Transverse colon (tissue), 4 donors: ENCODE results near the gene OXNAD1. TPM values are rescaled to one million over a fixed set of nuclear protein-coding genes. Genes with fewer than 3 reads are reported as not detected.

Experiments used
- DNase-seq: peaks from one replicate; pipeline ENCODE4 v3.0.0-alpha.2; 2019
- H3K27ac ChIP-seq, 4 donors: fragments of 200-600 bp; sonication (generic); 2 replicates each; pipeline ENCODE4 v1.5.1; 2016 to 2018; ENCODE audit warnings: inconsistent platforms in 4 of 4
- H3K27me3 ChIP-seq: fragments of 200-600 bp; sonication (generic); 2 replicates; pipeline ENCODE4 v1.5.1; 2017; ENCODE audit warnings: inconsistent platforms
- H3K36me3 ChIP-seq, 4 donors: fragments of 200-600 bp; sonication (generic); 2 replicates each; pipeline ENCODE4 v1.5.1; 2017 to 2019; ENCODE audit warnings: inconsistent platforms in 4 of 4
- H3K4me1 ChIP-seq, 4 donors: fragments of 200-600 bp; sonication (generic); 2 replicates each; pipeline ENCODE4 v1.5.1; 2017 to 2020; ENCODE audit warnings: inconsistent platforms in 4 of 4
- H3K4me3 ChIP-seq, 4 donors: fragments of 200-600 bp; sonication (generic); 1 replicate in 1 of 4; 2 replicates in 3 of 4; pipeline versions ENCODE4 v1.5.1 to v1.6.1; 2017 to 2019; ENCODE audit warnings: inconsistent platforms in 4 of 4
- H3K9me3 ChIP-seq, 2 donors: fragments of 200-600 bp; sonication (generic); 2 replicates each; pipeline ENCODE4 v1.5.1; 2017 to 2019; ENCODE audit warnings: inconsistent platforms in 2 of 2
- EP300 ChIP-seq: sonication (generic); formaldehyde crosslinking; IDR thresholded peaks from one replicate; pipeline ENCODE4 v1.6.1; 2017; ENCODE audit warnings: antibody characterized with exemption, low read depth
- POLR2A ChIP-seq: fragments of 450-650 bp; IDR thresholded peaks from one replicate; pipeline ENCODE4 v1.6.1; 2016; ENCODE audit warnings: antibody characterized with exemption, mild to moderate bottlenecking, moderate library complexity
- POLR2AphosphoS5 ChIP-seq, 3 donors: sonication (generic); formaldehyde crosslinking; IDR thresholded peaks; one replicate each; pipeline ENCODE4 v1.6.1; 2016; ENCODE audit warnings: antibody characterized with exemption in 3 of 3
- WGBS, 2 donors: methylation state at CpG; one replicate each; pipeline ENCODE4 v1.1.5; 2018; ENCODE audit warnings: low coverage in 1 of 2; 5-methylcytosine and 5-hydroxymethylcytosine counted together
- in situ Hi-C, 4 donors: fragments of 200-750 bp; cut with MboI; loops; one replicate each; pipeline versions ENCODE4 v1.15.0 to v1.15.1; 2017; ENCODE audit warnings: low sequenced_read_pairs in 3 of 4, low pct_ligation_motif_present in 1 of 4, low pct_unique_long_range_greater_than_20kb in 1 of 4
- intact Hi-C: fragments of 100-400 bp; cut with DNase I; formaldehyde crosslinking; loops from one replicate; pipeline ENCODE4 v1.15.1; 2023; ENCODE audit warnings: low total_unique reads
- total RNA-seq, 4 donors: library from RNA; depleted of rRNA; stranded (reverse); fragments of >200 nt; gene quantifications; one replicate each; pipeline ENCODE4 v1.1.0, GENCODE V29; 2016
- TF ChIP-seq, protein P1 (sequence below), 5 experiments: fragments of 200-600 bp in 3 of 5; fragments of 450-650 bp in 2 of 5; sonication (generic) in 3 of 5; IDR thresholded peaks; 1 replicate in 2 of 5; 2 replicates in 3 of 5; pipeline ENCODE4 v1.5.1; 2016 to 2017; ENCODE audit warnings: antibody characterized with exemption in 5 of 5, inconsistent platforms in 3 of 5, mild to moderate bottlenecking in 2 of 5, moderate library complexity in 1 of 5

The OXNAD1 gene
- total RNA-seq, 4 donors from 2014 or later = 20.6 to 91.1 (median 40.0) TPM

DNA sequence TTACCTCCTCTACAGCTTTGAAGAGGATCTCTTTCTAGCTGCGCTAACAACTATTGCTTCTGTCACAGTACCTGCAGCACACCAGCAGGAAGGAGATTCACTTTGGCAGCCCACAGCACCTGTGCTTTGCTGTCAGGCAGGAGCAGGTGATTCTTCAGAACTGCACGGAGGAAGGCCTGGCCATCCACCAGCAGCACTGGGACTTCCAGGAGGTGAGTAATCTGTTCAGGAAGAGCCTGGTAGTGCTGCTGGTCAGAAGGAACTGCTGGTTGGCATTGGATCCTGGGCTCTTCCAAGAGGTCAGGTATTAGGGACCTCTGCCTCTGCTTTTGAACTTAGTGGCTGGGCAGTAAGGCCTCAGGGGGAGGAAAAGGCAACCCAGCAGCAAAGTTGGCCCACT is 42.5 kb upstream of the OXNAD1 start:
- no peaks in the 10 kb centered on the region for H3K9me3 ChIP-seq
- intact Hi-C loops = no loop called here
- DNase-seq = no peak
- H3K27me3 ChIP-seq = no peaks in the 10 kb centered on the region
- H3K27ac ChIP-seq = no peak overlapping the region
- in situ Hi-C loops = no loop called here
- TF ChIP-seq, protein P1, sequence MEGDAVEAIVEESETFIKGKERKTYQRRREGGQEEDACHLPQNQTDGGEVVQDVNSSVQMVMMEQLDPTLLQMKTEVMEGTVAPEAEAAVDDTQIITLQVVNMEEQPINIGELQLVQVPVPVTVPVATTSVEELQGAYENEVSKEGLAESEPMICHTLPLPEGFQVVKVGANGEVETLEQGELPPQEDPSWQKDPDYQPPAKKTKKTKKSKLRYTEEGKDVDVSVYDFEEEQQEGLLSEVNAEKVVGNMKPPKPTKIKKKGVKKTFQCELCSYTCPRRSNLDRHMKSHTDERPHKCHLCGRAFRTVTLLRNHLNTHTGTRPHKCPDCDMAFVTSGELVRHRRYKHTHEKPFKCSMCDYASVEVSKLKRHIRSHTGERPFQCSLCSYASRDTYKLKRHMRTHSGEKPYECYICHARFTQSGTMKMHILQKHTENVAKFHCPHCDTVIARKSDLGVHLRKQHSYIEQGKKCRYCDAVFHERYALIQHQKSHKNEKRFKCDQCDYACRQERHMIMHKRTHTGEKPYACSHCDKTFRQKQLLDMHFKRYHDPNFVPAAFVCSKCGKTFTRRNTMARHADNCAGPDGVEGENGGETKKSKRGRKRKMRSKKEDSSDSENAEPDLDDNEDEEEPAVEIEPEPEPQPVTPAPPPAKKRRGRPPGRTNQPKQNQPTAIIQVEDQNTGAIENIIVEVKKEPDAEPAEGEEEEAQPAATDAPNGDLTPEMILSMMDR (IDR thresholded peaks at IDR 0.05) = no peak
- TF ChIP-seq POLR2A (no peak), EP300 (no peak), POLR2AphosphoS5 (IDR thresholded peaks at IDR 0.05) (no peak)
- no peaks in the 10 kb centered on the region for H3K4me1 ChIP-seq
- WGBS, 2 donors = 79% methylated on average over 2 of the region's 2 CpGs; no CpG with 5 or more reads in 1 of the 2 donors
- no peaks in the 10 kb centered on the region for H3K36me3 ChIP-seq
- H3K4me3 ChIP-seq = no peak overlapping the region

DNA sequence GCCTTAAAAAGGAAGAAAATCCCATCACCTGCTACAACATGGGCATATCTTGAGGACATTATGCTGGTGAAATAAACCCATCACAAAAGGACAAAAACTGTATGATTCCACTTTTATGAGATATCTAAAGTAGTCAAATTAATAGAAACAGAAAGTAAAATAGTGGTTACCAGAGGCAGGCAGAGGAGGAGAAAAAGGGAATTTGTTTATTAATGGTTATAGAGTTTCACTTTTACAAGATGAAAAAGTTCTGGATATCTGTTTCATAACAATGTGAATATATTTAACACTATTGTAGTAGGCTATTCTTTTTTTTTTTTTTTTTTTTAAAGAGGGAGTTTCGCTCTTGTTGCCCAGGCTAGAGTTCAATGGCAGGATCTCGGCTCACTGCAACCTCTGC is 40.7 kb upstream of the OXNAD1 start:
- no peaks in the 10 kb centered on the region for H3K4me1 ChIP-seq
- no peaks in the 10 kb centered on the region for H3K27me3 ChIP-seq
- H3K9me3 ChIP-seq = no peaks in the 10 kb centered on the region
- intact Hi-C loops = no loop called here
- TF ChIP-seq POLR2AphosphoS5 (IDR thresholded peaks at IDR 0.05) = no peak
- TF ChIP-seq EP300 = no peak
- TF ChIP-seq, protein P1 (IDR thresholded peaks at IDR 0.05) = no peak
- no peak for TF ChIP-seq POLR2A
- 80 to 94% methylated on average over 1 to 2 of the region's 2 CpGs for WGBS, 2 donors
- no peak overlapping the region for H3K4me3 ChIP-seq
- H3K36me3 ChIP-seq = no peaks in the 10 kb centered on the region
- H3K27ac ChIP-seq = no peak overlapping the region
- DNase-seq = no peak
- in situ Hi-C loops = no loop called here

GRCh38 chr3:16227566-16227965 is 37.4 kb upstream of the OXNAD1 start:
- no peak overlapping the region for H3K4me3 ChIP-seq
- 43 to 47% methylated on average over 1 of the region's 1 CpG for WGBS, 2 donors
- in situ Hi-C loops (loop anchor here in 1 of 4 donors (25.0 kb wide), 1 partner anchor 415 kb away; no protein-coding TSS in a partner anchor), intact Hi-C loops (no loop called here)
- no peak for DNase-seq
- H3K36me3 ChIP-seq = no peaks in the 10 kb centered on the region
- no peak overlapping the region for H3K27ac ChIP-seq
- no peak for TF ChIP-seq EP300
- TF ChIP-seq POLR2AphosphoS5 (IDR thresholded peaks at IDR 0.05) = no peak
- TF ChIP-seq, protein P1 (IDR thresholded peaks at IDR 0.05) = no peak
- TF ChIP-seq POLR2A = no peak
- no peaks in the 10 kb centered on the region for H3K9me3 ChIP-seq
- H3K4me1 ChIP-seq = no peaks in the 10 kb centered on the region
- H3K27me3 ChIP-seq = no peaks in the 10 kb centered on the region

GRCh38 chr3:16229681-16230080 is 35.3 kb upstream of the OXNAD1 start:
- H3K27me3 ChIP-seq = no peaks in the 10 kb centered on the region
- TF ChIP-seq, protein P1 (IDR thresholded peaks at IDR 0.05) = no peak
- TF ChIP-seq POLR2AphosphoS5 (IDR thresholded peaks at IDR 0.05) = no peak
- no peak for TF ChIP-seq POLR2A
- no peak for TF ChIP-seq EP300
- H3K9me3 ChIP-seq = no peaks in the 10 kb centered on the region
- in situ Hi-C loops (loop anchor here in 1 of 4 donors (25.0 kb wide), 1 partner anchor 417 kb away; no protein-coding TSS in a partner anchor), intact Hi-C loops (no loop called here)
- no peaks in the 10 kb centered on the region for H3K36me3 ChIP-seq
- no peaks in the 10 kb centered on the region for H3K4me1 ChIP-seq
- DNase-seq = no peak
- H3K27ac ChIP-seq = no peak overlapping the region
- H3K4me3 ChIP-seq = no peak overlapping the region
